ENCODE measurements around the gene ZNG1B. TPM values are rescaled to one million over a fixed set of nuclear protein-coding genes. Genes with fewer than 3 reads are reported as not detected.
"Not testable (repeated sequence)": the region's sequence is repeated elsewhere in the genome, so short reads cannot be mapped to it uniquely, and the experiment has no call there.

ZNG1B gene
- total RNA-seq, 1 donor from 2014 or later, result 28.6 TPM

DNA sequence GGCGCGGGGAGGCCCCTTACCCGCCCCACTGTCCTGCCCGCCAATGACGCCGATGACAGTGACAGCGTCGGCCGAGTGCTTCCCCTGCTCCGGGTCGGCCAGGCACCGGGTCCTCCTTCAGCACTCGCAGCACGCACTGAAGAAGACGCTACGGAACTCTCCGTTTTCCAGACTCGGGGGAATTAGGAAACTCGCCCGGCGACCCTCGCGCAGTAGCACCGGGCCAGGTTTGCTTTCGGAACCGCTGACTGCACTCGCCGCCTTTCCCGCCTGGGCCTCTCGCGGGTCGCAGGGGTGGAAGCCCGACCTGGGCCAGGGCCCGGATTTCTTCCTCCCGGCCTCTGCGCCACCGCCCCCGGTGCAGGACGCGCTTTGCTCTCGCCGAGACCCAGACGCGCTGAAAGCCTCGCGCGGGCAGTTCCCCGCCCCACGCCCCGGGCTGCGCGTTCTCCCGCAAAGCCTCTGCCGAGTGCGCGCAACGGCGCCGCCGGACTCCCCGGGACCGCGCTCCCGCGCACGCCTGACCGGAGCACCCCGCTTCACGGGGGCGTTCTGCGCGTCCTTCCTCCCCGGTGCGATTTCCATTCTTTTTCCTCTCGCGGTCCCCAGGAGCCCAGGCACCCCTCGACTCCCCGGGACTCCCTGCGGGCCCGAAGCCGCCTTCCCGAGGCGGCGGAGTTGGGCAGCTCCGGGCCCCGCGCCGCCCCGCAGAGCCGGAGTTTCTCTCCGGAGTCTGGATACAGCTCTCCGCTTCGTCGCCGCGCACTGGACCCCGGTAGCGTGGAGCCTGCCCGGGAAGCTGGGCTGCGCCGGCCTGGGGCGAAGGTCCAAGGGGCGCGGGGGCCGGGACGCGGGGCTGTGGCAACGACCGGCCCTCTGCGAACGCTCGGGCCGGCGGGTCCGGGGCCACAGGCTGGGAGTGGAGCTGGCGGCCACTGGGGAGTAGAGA is 65.9 kb downstream of the ZNG1B start:
- peak; percentile 22 for DNase-seq

DNA sequence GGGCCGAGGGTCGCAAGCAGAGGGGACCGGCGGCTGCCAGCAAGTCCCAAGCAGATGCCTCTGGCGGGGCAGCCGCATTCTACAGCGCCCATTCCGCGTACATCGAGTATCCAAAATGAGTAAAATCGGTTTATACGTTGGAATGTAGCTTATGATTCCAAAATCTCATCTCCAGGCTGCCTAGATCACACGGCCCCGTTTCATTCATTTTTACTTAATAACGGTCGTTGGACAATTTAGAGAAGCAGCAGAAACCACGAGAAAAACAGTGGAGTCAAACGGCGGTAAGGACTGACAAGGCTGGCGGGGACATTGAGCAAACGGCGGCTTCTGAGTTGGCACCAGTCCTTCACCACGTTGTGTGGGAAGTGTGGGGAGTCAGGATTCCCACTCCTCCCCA is 66.6 kb downstream of the ZNG1B start:
- not testable (repeated sequence) for DNase-seq

DNA sequence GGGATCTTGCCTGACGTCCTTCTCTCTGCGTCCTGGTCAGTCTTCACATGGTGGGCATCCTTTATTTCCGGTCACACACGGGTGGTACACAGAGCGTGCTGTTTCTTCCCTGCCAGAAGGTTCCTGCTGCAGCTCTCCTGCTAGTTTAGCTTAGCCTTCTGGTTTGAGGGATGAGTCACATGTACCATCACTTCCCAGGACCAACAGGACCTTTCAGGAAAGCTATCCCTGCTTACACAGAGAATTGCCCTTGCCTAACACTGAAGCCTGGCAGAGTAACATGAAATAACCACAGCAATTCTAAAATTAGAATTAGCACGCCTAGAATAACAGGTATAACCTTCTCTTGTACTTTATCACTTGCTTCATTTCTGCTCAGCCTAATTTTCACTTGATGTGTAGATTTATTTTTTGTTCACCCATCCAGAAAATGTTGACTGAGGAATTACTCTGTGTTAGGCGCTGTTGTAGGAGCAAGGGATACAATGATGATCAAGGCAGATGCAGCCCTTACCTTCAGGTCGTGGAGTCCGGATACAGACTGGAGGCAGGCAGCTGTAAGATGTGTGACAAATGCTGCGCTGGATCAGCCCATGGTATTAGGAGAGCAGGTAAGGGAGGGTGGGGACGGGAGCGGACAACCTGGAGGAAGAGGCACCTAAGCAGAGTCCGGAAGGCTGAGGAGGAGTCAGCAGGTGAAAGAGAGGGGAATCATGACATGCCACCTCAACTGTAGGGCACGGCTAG is 70.1 kb downstream of the ZNG1B start:
- DNase-seq, result not testable (repeated sequence)

DNA sequence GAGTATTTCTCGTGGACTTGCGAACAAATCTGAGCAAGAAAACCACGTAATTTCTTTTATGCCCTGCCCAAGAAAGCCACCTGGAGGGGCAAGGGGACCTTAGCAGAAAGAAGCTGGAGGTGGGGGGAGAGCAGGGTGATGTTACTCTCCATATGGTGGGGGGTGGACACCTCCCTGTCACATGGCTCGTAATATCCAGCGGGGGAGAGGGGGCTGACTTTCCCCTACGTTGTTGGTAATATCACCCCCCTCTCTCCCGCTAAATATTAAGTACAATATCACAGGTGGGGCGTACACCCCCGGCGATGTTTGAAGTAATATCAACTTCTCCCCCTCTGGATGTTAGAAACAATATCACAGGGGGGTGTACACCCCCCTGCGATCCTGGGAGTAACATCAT is 70.7 kb downstream of the ZNG1B start:
- not testable (repeated sequence) for DNase-seq

GRCh38 chr2:113510913-113511312 is 73.4 kb downstream of the ZNG1B start:
- not testable (repeated sequence) for DNase-seq

- DNase-seq, result not testable (repeated sequence)
Measured at GRCh38 chr2:113511859-113512258, 74.4 kb downstream of the ZNG1B start.

DNA sequence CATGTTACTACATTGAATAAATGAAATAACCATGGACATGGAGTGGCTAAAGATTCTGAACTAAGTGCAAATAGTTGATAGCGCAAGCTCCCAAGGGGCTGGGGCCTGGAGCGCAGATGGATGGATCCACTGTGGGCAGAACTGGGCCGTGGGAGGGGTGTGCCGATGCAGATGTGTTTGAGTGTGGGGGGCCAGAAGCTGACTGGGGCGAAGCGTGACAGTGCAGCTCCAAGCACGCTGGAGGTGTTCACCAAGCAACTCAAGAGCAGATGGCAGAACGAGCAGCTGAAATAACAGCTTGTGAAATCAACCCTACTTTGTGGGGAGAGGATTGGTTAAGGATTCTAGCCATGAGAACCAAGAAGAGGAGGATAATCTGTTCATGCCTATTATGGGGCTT is 78.0 kb downstream of the ZNG1B start:
- not testable (repeated sequence) for DNase-seq

DNA sequence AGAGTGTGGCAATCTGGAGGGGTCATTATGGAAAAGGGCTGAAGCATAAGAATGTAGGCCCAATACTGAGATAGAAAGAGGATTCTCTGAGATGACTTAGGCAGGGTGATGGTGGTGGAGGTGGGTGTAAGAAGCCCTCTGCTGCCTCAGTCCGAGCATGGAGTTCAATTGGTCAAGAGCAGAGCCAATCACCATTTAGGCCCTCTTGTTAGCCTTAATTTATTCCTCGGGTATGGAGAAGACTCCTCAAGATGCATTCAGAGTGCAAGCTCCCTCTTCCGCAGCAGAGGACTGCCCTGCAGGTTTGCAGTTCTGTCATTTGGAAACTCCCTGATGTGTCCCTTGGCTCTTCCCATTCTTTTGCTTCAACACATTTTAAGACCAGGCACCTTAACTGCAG is 78.5 kb downstream of the ZNG1B start:
- DNase-seq, result not testable (repeated sequence)

- not testable (repeated sequence) for DNase-seq
Measured at GRCh38 chr2:113517025-113517424, 79.5 kb downstream of the ZNG1B start.

- not testable (repeated sequence) for DNase-seq
Measured at GRCh38 chr2:113520837-113521236, 83.3 kb downstream of the ZNG1B start.

GRCh38 chr2:113521492-113521891 is 84.0 kb downstream of the ZNG1B start:
- DNase-seq, result not testable (repeated sequence)

DNA sequence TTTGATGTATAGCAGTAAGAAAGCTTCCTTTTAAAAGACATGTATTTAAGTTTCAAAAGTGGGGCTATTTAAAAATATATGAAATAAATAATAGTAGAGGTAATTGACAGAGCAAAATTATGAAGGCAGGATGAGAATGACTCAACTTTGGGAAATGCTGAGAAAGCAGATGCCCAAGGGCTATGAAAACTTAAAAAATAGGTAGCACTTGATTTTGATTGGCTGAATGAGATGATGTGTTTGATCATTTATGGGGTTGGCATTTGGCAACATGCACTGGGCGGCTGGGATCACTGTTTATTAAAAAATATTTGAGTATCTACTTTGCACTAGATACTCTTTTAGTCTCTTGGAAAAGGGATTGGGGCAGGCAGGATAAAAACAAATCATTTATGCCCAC is 87.5 kb downstream of the ZNG1B start:
- DNase-seq, result not testable (repeated sequence)

GRCh38 chr2:113527350-113528045 is 90.0 kb downstream of the ZNG1B start:
- DNase-seq, result not testable (repeated sequence)

GRCh38 chr2:113528126-113528525 is 90.6 kb downstream of the ZNG1B start:
- not testable (repeated sequence) for DNase-seq

DNA sequence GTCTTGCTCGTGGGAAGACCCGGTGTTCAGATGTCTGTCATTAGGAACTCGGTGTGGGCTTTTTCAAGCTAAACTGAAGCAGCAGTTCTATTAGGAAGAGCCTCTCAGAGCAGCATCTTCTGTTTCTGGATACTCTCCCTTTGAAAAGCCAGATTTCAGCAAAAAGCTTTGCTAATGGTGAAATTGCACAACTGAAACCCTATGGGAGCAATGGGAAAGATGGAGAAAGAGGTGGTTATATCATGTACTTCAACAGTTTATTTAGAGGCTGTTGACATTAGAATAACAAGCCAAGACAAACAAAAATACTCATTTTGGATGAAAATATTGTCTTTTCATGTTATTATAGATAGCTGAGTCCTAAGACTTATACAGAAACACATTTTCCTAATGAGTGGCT is 91.4 kb downstream of the ZNG1B start:
- not testable (repeated sequence) for DNase-seq

- not testable (repeated sequence) for DNase-seq
Measured at GRCh38 chr2:113532991-113533390, 95.5 kb downstream of the ZNG1B start.

- not testable (repeated sequence) for DNase-seq
Measured at GRCh38 chr2:113536573-113536972, 99.1 kb downstream of the ZNG1B start.

DNA sequence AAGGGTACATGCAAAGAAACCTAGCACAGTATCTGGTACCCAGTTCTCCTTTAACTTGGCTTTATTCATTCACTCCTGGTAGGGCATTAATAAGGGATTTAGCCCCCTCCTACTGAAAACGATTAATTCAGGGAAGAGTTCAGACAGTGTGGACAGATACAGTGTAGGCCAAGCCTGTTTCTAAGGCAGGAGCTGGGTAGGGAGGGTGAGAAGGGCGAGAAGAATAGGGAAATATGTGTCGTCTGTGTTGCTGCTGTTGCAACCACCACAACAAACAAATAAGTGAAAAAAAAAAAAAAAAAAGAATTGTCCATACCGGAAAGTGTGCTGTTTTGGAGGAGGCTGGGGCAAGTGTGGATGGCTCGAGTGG is 103.3 kb downstream of the ZNG1B start:
- DNase-seq, result not testable (repeated sequence)

- peak; percentile 4 for DNase-seq
Measured at GRCh38 chr2:113541204-113541975, 103.9 kb downstream of the ZNG1B start.

DNA sequence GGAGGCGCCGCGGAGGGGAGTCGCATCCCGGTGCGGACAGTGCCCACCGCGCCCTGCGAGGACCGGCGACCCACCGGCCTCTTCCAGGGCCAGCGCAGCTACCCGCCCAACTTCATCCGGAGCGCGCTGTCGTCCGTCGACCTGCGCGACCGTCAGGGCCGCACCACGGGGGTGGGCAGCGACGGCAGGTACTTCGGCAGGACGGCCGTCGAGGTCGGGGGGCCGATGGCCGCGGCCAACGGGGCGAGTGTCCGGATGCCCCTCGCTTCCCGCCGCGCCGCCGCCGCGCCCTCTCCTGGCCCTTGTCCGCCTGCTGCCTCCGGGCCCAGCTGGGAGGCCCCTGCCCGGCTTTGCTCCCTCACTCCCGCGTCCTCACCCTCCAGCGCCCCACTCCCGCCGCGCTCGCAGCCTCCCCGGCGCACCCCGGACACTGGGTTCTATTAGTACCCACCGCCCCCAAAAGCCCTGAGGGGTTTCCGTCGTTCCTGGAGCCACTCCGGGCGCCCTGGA is 104.5 kb downstream of the ZNG1B start:
- not testable (repeated sequence) for DNase-seq

DNA sequence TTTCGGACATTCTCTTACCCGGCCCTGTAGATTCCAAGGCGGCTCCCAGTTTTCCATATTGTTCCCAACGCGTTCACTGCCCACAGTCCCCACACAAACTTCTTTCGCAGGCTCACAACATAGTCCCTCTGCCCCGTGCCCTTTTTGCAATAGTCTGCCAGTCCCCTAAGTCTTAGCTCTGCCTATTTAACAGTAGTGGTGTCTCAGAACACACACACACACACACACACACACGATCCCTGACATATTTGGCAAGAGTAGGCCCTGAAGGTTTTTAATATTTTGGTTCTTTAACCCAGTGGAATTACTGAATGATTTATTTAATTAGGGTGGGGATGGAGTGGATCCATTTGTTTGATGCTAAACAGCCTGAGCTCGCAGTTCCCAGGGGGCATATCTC is 105.0 kb downstream of the ZNG1B start:
- DNase-seq, result not testable (repeated sequence)
